OCI-LY7 (cell line): ENCODE measurements around the gene APBA1. TPM values are rescaled to one million over a fixed set of nuclear protein-coding genes. Genes with fewer than 3 reads are reported as not detected.

Experiments used
- BruUV-seq: library from RNA; stranded (reverse); fragments of 400-500 nt; replicated peaks from 2 replicates; lab custom pipeline; 2021; lab: Mats Ljungman, UMichigan
- CTCF ChIA-PET: fragments of 300-600 bp; sonication (Branson Sonifier 250); formaldehyde crosslinking; loops from one replicate; lab custom pipeline; 2022; ENCODE audit warnings: antibody characterized with exemption; ENCODE audit not compliant: unreplicated experiment; lab: Charles Lee
- POLR2A ChIA-PET: fragments of 300-600 bp; sonication (Branson Sonifier 250); formaldehyde crosslinking; loops from one replicate; lab custom pipeline; 2022; ENCODE audit warnings: antibody characterized with exemption; lab: Charles Lee
- DNase-seq: peaks from one replicate; pipeline ENCODE4 v3.0.0-alpha.2; 2015; ENCODE audit warnings: low spot score
- H2AFZ ChIP-seq: fragments of 200-600 bp; sonication (generic), shearing (Covaris generic); 2 replicates; pipeline ENCODE4 v1.6.1; 2014; ENCODE audit warnings: mild to moderate bottlenecking, antibody characterized with exemption, low read length, moderate library complexity
- H3K27ac ChIP-seq: fragments of 200-600 bp; sonication (generic); 2 replicates; pipeline ENCODE4 v1.5.1; 2014; ENCODE audit warnings: mixed run types, low read depth, mild to moderate bottlenecking, moderate library complexity, low read length, inconsistent platforms; ENCODE audit not compliant: poor library complexity, severe bottlenecking
- H3K36me3 ChIP-seq: fragments of 200-600 bp; sonication (generic); 2 replicates; pipeline ENCODE4 v1.6.1; 2014; ENCODE audit warnings: mild to moderate bottlenecking, antibody characterized with exemption, low read length, moderate library complexity, mixed read lengths; ENCODE audit not compliant: insufficient read depth
- H3K4me1 ChIP-seq: fragments of 200-600 bp; sonication (generic); 2 replicates; pipeline ENCODE4 v1.5.1; 2014; ENCODE audit warnings: mild to moderate bottlenecking, low read length; ENCODE audit not compliant: insufficient read depth, poor library complexity, severe bottlenecking
- H3K4me2 ChIP-seq: fragments of 200-600 bp; sonication (generic); 2 replicates; pipeline ENCODE4 v1.6.1; 2014; ENCODE audit warnings: mild to moderate bottlenecking, low read length
- H3K4me3 ChIP-seq: fragments of 200-600 bp; sonication (generic); 2 replicates; pipeline ENCODE4 v1.5.1; 2014; ENCODE audit warnings: mild to moderate bottlenecking, low read depth, low read length; ENCODE audit not compliant: poor library complexity, severe bottlenecking
- H3K79me2 ChIP-seq: fragments of 200-600 bp; sonication (generic); 2 replicates; pipeline ENCODE4 v1.6.1; 2016; ENCODE audit warnings: low read depth, mild to moderate bottlenecking, low read length, moderate library complexity, mixed read lengths; ENCODE audit not compliant: insufficient read depth
- H3K9me2 ChIP-seq: fragments of 200-600 bp; sonication (generic); 2 replicates; pipeline ENCODE4 v1.6.1; 2016; ENCODE audit warnings: mild to moderate bottlenecking, low read length, mixed read lengths; ENCODE audit not compliant: insufficient read depth
- H3K9me3 ChIP-seq: fragments of 200-600 bp; sonication (generic); 2 replicates; pipeline ENCODE4 v1.6.1; 2014; ENCODE audit warnings: mild to moderate bottlenecking, mixed run types, low read length, mixed read lengths
- H4K20me1 ChIP-seq: fragments of 200-600 bp; sonication (generic); 2 replicates; pipeline ENCODE4 v1.6.1; 2014; ENCODE audit warnings: mild to moderate bottlenecking, antibody characterized with exemption, low read length, moderate library complexity, mixed read lengths; ENCODE audit not compliant: insufficient read depth
- CTCF ChIP-seq: fragments of 200-600 bp; sonication (generic); conservative IDR thresholded peaks from 2 replicates; pipeline ENCODE4 v1.5.1; 2014; ENCODE audit warnings: mild to moderate bottlenecking, antibody characterized with exemption, low read length, moderate library complexity, mixed read lengths
- EZH2phosphoT487 ChIP-seq: fragments of 200-600 bp; sonication (generic); IDR thresholded peaks from 2 replicates; pipeline ENCODE4 v1.6.1; 2018; ENCODE audit warnings: low read depth, borderline replicate concordance, mild to moderate bottlenecking, mixed run types, antibody characterized with exemption, low read length, moderate library complexity, mixed read lengths
- intact Hi-C: fragments of 100-400 bp; cut with micrococcal nuclease; formaldehyde crosslinking; loops from one replicate; pipeline ENCODE4 v1.10.0; 2022; ENCODE audit not compliant: unreplicated experiment
- total RNA-seq, 2 experiments: library from RNA; depleted of rRNA in 1 of 2; stranded (reverse); fragments of >200 nt in 1 of 2; shearing (Covaris generic) in 1 of 2; gene quantifications; 2 replicates each; pipeline ENCODE4 v1.2.3, GENCODE V29; 2014 to 2022

The APBA1 gene
- total RNA-seq, 2 experiments from 2014 or later: not detected

GRCh38 chr9:69470186-69470977 is 201.8 kb downstream of the APBA1 start:
- intact Hi-C loops: no loop called here
- Histone ChIP-seq H3K79me2 (no peaks in the 10 kb centered on the region), H2AFZ (no peak overlapping the region), H3K4me1 (no peaks in the 10 kb centered on the region), H3K9me3 (no peaks in the 10 kb centered on the region), H3K4me2 (no peak overlapping the region), H3K4me3 (no peak overlapping the region), H3K27ac (no peak overlapping the region), H3K36me3 (no peaks in the 10 kb centered on the region), H3K9me2 (no peaks in the 10 kb centered on the region), H4K20me1 (no peaks in the 10 kb centered on the region)
- CTCF ChIA-PET: no interaction called here
- POLR2A ChIA-PET: no interaction called here
- BruUV-seq: no TSS peak
- TF ChIP-seq EZH2phosphoT487: no peak
- no peak for TF ChIP-seq CTCF
- no peak for DNase-seq

GRCh38 chr9:69469136-69469535 is 203.0 kb downstream of the APBA1 start:
- intact Hi-C loops: no loop called here
- no peaks in the 10 kb centered on the region for H3K9me2 ChIP-seq
- no peak for DNase-seq
- TF ChIP-seq EZH2phosphoT487: no peak
- TF ChIP-seq CTCF: no peak
- H2AFZ ChIP-seq: no peak overlapping the region
- no peaks in the 10 kb centered on the region for H3K79me2 ChIP-seq
- H3K36me3 ChIP-seq: no peaks in the 10 kb centered on the region
- no peaks in the 10 kb centered on the region for H4K20me1 ChIP-seq
- H3K4me1 ChIP-seq: no peaks in the 10 kb centered on the region
- BruUV-seq: no TSS peak
- ChIA-PET POLR2A (no interaction called here), CTCF (no interaction called here)
- no peak overlapping the region for H3K4me3 ChIP-seq
- H3K4me2 ChIP-seq: no peak overlapping the region
- H3K27ac ChIP-seq: no peak overlapping the region
- no peaks in the 10 kb centered on the region for H3K9me3 ChIP-seq

GRCh38 chr9:69468380-69468779 is 203.8 kb downstream of the APBA1 start:
- Histone ChIP-seq H3K9me2 (no peaks in the 10 kb centered on the region), H3K27ac (no peak overlapping the region), H3K79me2 (no peaks in the 10 kb centered on the region), H4K20me1 (no peaks in the 10 kb centered on the region), H3K9me3 (no peaks in the 10 kb centered on the region), H3K4me2 (no peak overlapping the region), H3K4me3 (no peak overlapping the region), H3K4me1 (no peaks in the 10 kb centered on the region), H2AFZ (no peak overlapping the region), H3K36me3 (no peaks in the 10 kb centered on the region)
- TF ChIP-seq EZH2phosphoT487: no peak
- TF ChIP-seq CTCF: no peak
- no TSS peak for BruUV-seq
- ChIA-PET CTCF (no interaction called here), POLR2A (no interaction called here)
- no peak for DNase-seq
- intact Hi-C loops: no loop called here
